NCI-H524 treated with DMSO at 0.1 percent for 48 hours (cell line): ENCODE data around the gene KHNYN.
A peak's percentile ranks its signal among the peaks of the same experiment; 100 is the strongest.

Source experiments
- DNase-seq: peaks from one replicate; lab custom pipeline; 2025; lab: John Stamatoyannopoulos, UW

KHNYN gene

GRCh38 chr14:24401810-24402702, 27.7 kb upstream of the KHNYN start:
- DNase-seq = no peak

DNA sequence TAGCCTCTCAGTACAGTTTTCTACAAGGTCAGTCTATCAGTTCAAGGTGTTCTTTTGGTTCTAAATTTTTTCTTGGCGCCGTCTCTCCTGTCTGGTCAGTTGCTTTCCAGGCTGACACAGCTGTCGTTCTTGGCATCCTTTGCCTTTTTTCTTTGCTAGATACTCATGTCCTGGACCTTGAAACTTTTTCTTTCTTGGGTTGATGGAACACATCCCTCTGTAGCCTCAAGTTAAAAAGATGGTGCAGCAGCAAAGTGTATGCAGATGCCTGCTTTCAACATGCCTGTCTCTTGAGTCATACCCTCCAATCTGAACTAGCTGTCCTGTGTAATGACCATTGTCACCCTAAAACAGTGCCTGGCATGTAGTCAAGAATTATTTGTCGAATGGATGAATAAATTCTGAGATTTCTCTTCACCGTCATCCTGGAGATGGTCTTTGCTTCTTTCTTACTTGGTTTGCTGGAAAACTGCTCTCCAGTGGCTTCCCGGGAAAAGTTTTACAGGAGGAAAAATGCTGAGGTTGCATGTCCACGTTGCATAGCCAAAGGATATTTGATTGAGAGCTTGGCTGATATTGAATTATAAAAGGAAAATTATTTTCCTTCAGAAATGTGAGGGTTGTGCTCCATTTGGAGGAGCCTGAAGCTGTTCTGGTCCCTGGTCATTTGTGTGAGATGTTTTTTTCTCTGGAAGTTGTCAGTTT, 26.3 kb upstream of the KHNYN start:
- DNase-seq = no peak

GRCh38 chr14:24404814-24405213, 24.9 kb upstream of the KHNYN start:
- DNase-seq = no peak

- DNase-seq = no peak
Measured at GRCh38 chr14:24406416-24406815, 23.3 kb upstream of the KHNYN start.

- DNase-seq = no peak
Measured at GRCh38 chr14:24407608-24408325, 22.0 kb upstream of the KHNYN start.

DNA sequence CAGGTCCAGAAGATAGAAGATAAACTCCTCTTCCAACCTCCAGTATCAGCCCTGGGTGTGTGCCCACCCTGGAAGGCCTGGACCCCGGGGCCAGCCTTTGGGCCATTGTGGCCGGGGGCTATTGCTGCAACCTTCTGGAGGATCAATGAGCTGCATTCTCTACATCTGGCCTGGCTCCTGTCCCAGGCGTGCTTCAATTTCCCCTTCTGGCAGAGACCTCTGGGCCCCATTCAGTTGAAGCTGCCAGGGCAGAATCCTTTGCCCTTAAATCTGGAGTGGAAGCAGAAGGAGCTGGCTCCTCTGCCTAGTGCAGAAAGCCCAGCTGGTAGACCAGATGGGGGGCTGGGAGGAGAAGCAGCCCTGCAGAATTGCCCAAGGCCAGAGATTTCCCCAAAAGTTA, 21.0 kb upstream of the KHNYN start:
- peak; percentile 95 for DNase-seq

- DNase-seq = peak; percentile 54
Measured at GRCh38 chr14:24409192-24409591, 20.6 kb upstream of the KHNYN start.

- DNase-seq = no peak
Measured at GRCh38 chr14:24409956-24410355, 19.8 kb upstream of the KHNYN start.

DNA sequence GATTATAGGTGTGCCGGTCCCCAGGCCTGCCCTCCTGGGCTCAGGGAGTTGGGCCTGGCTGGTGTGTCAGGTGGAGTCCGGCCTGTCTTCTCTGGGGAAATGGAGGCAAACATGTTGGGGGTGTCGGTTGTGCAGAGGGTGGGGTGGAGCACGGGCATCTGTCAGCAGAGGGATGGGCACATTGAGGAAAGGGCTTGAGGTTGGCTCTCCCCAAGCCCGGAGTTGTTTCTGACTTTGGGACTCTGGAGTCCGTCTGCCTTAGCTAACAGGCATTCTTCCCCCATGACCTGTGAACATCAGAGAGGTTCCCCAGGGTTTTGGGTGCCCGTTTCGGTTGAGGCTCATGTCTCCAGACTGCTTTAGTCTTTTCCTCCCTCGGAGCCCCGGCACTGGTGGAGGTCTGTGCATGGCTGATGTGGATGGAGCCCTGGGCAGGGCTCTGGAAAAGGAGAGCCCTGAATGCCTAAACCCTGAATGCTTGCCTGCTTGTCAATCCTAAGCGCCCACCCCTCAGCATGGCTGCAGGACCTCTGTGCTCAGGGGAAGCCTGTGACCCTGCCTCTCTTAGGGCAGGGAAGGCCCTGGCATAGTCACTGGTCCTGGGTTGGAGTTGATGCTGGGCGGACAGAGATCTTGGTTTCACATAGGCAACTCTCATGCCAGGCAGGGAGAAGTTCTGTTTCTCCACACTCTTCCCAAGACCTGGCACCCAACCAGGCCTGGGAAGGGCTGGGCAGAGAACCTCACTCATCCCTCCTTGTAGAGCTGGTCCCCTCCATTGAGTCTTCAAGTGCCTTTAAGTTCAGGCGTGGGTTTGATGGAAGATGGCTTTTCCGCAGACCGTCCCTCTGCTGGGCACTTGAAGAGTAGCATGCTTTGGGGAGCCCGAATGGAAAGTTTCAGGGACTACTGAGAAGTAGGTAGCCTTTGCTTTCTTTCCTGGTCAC, 18.0 kb upstream of the KHNYN start:
- peak; percentile 36 for DNase-seq

DNA sequence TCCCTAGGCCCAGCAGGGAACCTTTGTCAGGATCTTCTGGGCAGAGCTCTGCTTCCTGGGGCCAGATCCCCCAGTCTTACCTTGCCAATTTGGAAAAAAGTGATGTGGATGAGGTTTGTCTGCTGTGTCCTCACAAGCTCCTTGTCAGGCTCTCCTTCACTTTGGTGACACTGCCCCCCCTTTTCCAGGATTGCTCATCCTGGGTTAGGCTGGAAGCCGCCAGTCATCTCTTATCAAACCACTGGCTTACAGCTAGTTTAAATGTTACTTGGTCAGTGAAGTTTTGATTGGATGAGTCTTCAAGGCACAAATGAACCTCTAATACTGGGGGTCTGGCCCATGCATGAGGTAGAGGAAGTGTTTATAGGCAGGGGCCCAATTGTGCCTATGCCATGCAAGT, 15.7 kb upstream of the KHNYN start:
- no peak for DNase-seq

DNA sequence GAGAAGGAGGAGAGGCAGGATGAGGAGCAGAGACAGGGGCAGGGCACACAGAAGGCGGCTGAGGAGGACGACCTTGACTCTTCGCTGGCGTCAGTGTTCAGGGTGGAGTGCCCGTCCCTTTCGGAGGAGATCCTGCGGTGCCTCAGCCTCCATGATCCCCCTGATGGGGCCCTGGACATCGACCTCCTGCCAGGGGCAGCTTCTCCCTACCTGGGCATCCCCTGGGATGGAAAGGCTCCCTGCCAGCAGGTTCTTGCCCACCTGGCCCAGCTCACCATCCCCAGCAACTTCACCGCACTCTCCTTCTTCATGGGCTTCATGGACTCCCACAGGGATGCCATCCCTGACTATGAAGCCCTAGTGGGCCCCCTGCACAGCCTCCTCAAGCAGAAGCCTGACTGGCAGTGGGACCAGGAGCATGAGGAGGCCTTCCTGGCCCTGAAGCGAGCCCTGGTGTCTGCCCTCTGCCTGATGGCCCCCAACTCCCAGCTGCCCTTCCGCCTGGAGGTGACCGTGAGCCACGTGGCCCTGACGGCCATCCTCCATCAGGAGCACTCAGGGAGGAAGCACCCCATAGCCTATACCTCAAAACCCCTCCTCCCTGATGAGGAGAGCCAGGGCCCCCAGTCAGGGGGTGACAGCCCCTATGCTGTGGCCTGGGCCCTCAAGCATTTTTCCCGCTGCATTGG, 14.9 kb upstream of the KHNYN start:
- DNase-seq = no peak

DNA sequence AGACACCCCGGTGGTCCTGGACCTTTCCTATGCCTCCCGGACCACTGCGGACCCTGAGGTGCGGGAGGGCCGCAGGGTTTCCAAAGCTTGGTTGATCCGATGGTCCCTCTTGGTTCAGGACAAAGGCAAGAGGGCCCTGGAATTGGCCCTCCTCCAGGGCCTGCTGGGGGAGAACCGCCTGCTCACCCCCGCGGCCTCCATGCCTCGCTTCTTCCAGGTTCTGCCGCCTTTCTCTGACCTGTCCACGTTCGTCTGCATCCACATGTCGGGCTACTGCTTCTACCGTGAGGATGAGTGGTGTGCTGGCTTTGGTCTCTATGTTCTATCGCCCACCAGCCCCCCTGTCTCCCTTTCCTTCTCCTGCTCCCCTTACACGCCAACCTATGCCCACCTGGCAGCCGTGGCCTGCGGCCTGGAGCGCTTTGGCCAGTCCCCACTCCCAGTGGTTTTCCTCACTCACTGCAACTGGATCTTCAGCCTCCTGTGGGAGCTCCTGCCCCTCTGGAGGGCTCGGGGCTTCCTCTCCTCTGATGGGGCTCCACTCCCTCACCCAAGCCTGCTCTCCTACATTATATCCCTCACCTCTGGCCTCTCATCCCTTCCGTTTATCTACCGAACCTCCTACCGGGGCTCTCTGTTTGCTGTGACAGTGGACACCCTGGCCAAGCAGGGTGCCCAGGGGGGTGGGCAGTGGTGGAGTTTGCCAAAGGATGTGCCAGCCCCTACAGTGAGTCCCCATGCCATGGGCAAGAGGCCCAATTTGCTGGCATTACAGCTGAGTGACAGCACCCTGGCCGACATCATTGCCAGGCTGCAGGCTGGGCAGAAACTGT, 14.1 kb upstream of the KHNYN start:
- no peak for DNase-seq

DNA sequence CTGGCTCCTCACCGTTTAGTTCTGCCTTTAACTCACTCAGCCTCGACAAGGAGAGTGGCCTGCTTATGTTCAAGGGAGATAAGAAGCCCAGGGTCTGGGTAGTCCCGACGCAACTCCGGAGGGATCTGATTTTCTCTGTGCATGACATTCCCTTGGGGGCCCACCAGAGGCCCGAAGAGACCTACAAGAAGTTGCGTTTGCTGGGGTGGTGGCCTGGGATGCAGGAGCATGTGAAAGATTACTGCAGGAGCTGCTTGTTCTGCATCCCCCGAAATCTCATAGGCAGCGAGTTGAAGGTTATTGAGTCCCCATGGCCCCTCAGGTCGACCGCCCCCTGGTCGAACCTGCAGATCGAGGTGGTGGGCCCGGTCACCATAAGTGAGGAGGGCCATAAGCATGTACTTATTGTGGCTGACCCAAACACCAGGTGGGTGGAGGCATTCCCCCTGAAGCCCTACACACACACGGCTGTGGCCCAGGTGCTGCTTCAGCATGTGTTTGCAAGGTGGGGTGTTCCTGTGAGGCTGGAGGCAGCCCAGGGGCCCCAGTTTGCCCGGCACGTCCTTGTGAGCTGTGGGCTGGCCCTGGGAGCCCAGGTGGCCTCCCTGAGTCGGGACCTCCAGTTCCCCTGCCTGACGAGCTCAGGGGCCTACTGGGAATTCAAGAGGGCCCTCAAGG, 13.4 kb upstream of the KHNYN start:
- DNase-seq = no peak

DNA sequence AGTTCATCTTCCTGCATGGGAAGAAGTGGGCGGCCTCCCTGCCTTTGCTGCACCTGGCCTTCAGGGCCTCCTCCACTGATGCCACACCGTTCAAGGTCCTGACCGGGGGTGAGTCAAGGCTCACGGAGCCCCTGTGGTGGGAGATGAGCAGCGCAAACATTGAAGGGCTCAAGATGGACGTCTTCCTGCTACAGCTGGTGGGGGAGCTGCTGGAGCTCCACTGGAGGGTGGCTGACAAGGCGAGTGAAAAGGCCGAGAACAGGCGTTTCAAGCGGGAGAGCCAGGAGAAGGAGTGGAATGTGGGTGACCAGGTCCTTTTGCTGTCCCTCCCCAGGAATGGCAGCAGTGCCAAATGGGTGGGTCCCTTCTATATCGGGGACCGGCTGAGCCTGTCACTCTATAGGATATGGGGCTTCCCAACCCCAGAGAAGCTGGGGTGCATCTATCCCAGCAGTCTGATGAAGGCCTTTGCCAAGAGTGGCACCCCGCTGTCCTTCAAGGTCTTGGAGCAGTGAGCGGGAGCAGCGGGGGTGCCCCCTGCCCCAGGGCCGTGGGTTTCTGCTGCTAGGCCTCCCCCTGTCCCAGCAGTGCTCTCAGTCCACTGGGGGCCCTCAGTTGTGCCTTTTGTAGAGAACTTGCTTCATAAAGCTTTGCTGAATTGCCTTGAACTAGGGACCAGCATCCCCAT, 12.7 kb upstream of the KHNYN start:
- DNase-seq = no peak

DNA sequence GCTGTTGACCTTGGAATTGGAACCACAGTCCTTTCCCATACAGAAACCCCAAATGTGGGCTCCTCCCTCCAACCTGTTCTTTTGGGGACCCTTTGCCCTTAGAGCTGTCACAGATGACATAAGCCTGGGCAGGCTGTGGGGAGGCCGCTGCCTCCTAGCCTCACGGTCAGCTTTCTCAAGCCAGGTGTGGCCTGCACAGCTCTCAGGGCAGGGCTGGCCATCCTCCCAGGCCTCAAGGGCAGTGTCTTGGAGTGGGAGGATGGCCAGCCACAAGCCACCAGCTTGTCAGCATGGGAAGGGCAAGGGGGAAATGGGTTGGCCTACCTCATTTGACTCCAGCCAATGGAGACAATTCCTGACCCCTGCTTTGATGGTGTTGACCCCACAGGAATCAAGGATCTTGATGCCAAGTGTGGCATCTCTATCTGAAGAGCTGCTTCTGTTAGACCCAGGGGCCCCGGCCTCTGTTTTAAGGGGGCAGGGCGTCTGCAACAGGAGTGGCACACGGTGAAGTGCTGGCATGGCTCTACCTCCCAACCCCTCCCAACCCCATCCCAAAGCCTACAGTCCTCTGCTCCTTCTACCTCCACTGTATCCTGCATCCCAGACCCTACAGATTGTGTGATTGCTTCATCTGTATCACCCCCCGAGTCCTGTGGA, 11.8 kb upstream of the KHNYN start:
- DNase-seq = no peak

- no peak for DNase-seq
Measured at GRCh38 chr14:24418492-24418873, 11.3 kb upstream of the KHNYN start.

- DNase-seq = no peak
Measured at GRCh38 chr14:24422261-24422660, 7.5 kb upstream of the KHNYN start.
